Astrocyte (in vitro differentiated cells and primary cell): ENCODE measurements around the gene AGRN.
"Not testable (repeated sequence)": the region's sequence is repeated elsewhere in the genome, so short reads cannot be mapped to it uniquely, and the experiment has no call there.

Source experiments
- CTCF ChIP-seq: IDR thresholded peaks from 2 replicates; pipeline ENCODE4 v1.5.1; 2011; ENCODE audit warnings: low read depth, mild to moderate bottlenecking, inconsistent platforms, low read length, moderate library complexity; ENCODE audit not compliant: insufficient read depth
- EZH2 ChIP-seq: IDR thresholded peaks from 2 replicates; pipeline ENCODE4 v1.6.1; 2012; ENCODE audit warnings: mild to moderate bottlenecking, low read length, inconsistent platforms; ENCODE audit not compliant: insufficient read depth

DNA sequence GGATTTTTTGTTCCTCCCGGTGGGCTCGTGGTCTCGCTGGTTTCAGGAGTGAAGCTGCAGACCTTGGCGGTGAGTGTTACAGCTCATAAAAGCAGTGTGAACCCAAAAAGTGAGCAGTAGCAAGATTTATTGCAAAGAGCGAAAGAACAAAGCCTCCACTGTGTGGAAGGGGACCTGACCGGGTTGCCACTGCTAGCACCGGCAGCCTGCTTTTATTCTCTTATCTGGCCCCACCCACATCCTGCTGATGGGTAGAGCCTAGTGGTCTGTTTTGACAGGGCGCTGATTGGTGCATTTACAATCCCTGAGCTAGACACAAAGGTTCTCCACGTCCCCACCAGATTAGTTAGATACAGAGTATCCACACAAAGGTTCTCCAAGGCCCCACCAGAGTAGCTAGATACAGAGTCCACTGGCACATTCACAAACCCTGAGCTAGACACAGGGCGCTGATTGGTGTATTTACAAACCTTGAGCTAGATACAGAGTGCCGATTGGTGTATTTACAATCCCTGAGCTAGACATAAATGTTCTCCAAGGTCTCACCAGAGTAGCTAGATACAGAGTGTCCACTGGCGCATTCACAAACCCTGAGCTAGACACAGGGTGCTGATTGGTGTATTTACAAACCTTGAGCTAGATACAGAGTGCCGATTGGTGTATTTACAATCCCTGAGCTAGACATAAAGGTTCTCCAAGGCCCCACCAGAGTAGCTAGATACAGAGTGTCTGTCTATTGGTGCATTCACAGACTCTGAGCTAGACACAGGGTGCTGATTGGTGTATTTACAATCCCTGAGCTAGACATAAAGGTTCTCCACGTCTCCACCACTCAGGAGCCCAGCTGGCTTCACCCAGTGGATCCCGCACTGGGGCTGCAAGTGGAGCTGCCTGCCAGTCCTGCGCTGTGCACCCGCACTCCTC is 2.3 kb upstream of the AGRN start:
- not testable (repeated sequence) for TF ChIP-seq CTCF, EZH2
